NOMO-1 treated with dmso at 0.1 percent for 144 hours (cell line): ENCODE results near the gene DHRS12.

Experiments used
- DNase-seq: peaks from one replicate; lab custom pipeline; 2025; ENCODE audit not compliant: unreplicated experiment; lab: John Stamatoyannopoulos, UW

The DHRS12 gene

GRCh38 chr13:51803422-51804294, at the start of gene DHRS12:
Gene DHRS12 (minus strand): TSS chr13:51804163. CDS start chr13:51799659, 4,504 bp downstream.
- DNase-seq: peak; percentile 86

GRCh38 chr13:51849145-51850101, 45.5 kb upstream of the DHRS12 start:
- no peak for DNase-seq

- DNase-seq: no peak
Measured at GRCh38 chr13:51848674-51849073, 44.7 kb upstream of the DHRS12 start.

- DNase-seq: no peak
Measured at GRCh38 chr13:51846756-51847155, 42.8 kb upstream of the DHRS12 start.

- no peak for DNase-seq
Measured at GRCh38 chr13:51845574-51846318, 41.8 kb upstream of the DHRS12 start.

- no peak for DNase-seq
Measured at GRCh38 chr13:51844862-51845573, 41.1 kb upstream of the DHRS12 start, which contains the start of gene TMEM272. Gene TMEM272 (minus strand): TSS chr13:51845177. CDS start chr13:51838530, 6,647 bp downstream.

GRCh38 chr13:51843529-51843928, 39.6 kb upstream of the DHRS12 start:
- no peak for DNase-seq

GRCh38 chr13:51841732-51842131, 37.8 kb upstream of the DHRS12 start:
- no peak for DNase-seq

GRCh38 chr13:51840917-51841316, 37.0 kb upstream of the DHRS12 start:
- no peak for DNase-seq

- DNase-seq: no peak
Measured at GRCh38 chr13:51839711-51840540, 36.0 kb upstream of the DHRS12 start.

- DNase-seq: no peak
Measured at GRCh38 chr13:51838240-51838846, 34.4 kb upstream of the DHRS12 start.

- no peak for DNase-seq
Measured at GRCh38 chr13:51837016-51837415, 33.1 kb upstream of the DHRS12 start.

GRCh38 chr13:51834581-51835171, 30.7 kb upstream of the DHRS12 start:
- DNase-seq: no peak

GRCh38 chr13:51833980-51834379, 30.0 kb upstream of the DHRS12 start:
- DNase-seq: no peak

- peak; percentile 92 for DNase-seq
Measured at GRCh38 chr13:51832471-51833152, 28.6 kb upstream of the DHRS12 start.

- DNase-seq: no peak
Measured at GRCh38 chr13:51831519-51831918, 27.6 kb upstream of the DHRS12 start.

GRCh38 chr13:51829568-51829899, 25.6 kb upstream of the DHRS12 start:
- no peak for DNase-seq
